Jurkat, Clone E6-1 (cell line): ENCODE results near the gene RNF212.
"Not testable (repeated sequence)": the region's sequence is repeated elsewhere in the genome, so short reads cannot be mapped to it uniquely, and the experiment has no call there.

Experiments
- DNase-seq: peaks from one replicate; pipeline ENCODE4 v3.0.0-alpha.2; 2011; ENCODE audit warnings: low read depth, low spot score
- H3K4me3 ChIP-seq: 2 replicates; pipeline ENCODE4 v1.5.1; 2011; ENCODE audit warnings: mild to moderate bottlenecking, low read length, control low read depth, moderate library complexity

The RNF212 gene

GRCh38 chr4:1075809-1076699 lies 37.3 kb downstream of the RNF212 start:
- no peak overlapping the region for H3K4me3 ChIP-seq
- no peak for DNase-seq

- DNase-seq: no peak
- no peak overlapping the region for H3K4me3 ChIP-seq
Measured at GRCh38 chr4:1075225-1075624, 38.1 kb downstream of the RNF212 start.

GRCh38 chr4:1074077-1074476 lies 39.3 kb downstream of the RNF212 start:
- H3K4me3 ChIP-seq: no peak overlapping the region
- no peak for DNase-seq

GRCh38 chr4:1072830-1073446 lies 40.4 kb downstream of the RNF212 start:
- no peak overlapping the region for H3K4me3 ChIP-seq
- DNase-seq: peak; percentile 78

- H3K4me3 ChIP-seq: no peak overlapping the region
- DNase-seq: no peak
Measured at GRCh38 chr4:1069394-1069793, 44.0 kb downstream of the RNF212 start.

- no peak overlapping the region for H3K4me3 ChIP-seq
- no peak for DNase-seq
Measured at GRCh38 chr4:1065732-1066131, 47.6 kb downstream of the RNF212 start.

- DNase-seq: no peak
- H3K4me3 ChIP-seq: no peak overlapping the region
Measured at GRCh38 chr4:1062419-1062818, 50.9 kb downstream of the RNF212 start.

- DNase-seq: no peak
- H3K4me3 ChIP-seq: no peak overlapping the region
Measured at GRCh38 chr4:1061760-1062159, 51.6 kb downstream of the RNF212 start.

GRCh38 chr4:1061056-1061700 lies 52.2 kb downstream of the RNF212 start:
- DNase-seq: no peak
- H3K4me3 ChIP-seq: no peak overlapping the region

GRCh38 chr4:1060621-1061020 lies 52.7 kb downstream of the RNF212 start:
- no peak overlapping the region for H3K4me3 ChIP-seq
- no peak for DNase-seq

- no peak for DNase-seq
- H3K4me3 ChIP-seq: no peak overlapping the region
Measured at GRCh38 chr4:1060121-1060520, 53.2 kb downstream of the RNF212 start.

GRCh38 chr4:1058997-1059665 lies 54.2 kb downstream of the RNF212 start:
- no peak for DNase-seq
- H3K4me3 ChIP-seq: no peak overlapping the region

GRCh38 chr4:1058198-1058996 lies 55.0 kb downstream of the RNF212 start:
- no peak for DNase-seq

GRCh38 chr4:1057403-1057745 lies 56.0 kb downstream of the RNF212 start:
- DNase-seq: no peak
- H3K4me3 ChIP-seq: no peak overlapping the region

More at GRCh38 chr4:1058198-1058996, 55.0 kb downstream of the RNF212 start:
- no peak overlapping the region for H3K4me3 ChIP-seq

GRCh38 chr4:1056671-1057402 lies 56.5 kb downstream of the RNF212 start:
- no peak overlapping the region for H3K4me3 ChIP-seq
- DNase-seq: no peak

GRCh38 chr4:1055721-1056590 lies 57.4 kb downstream of the RNF212 start:
- peak; percentile 31 for DNase-seq
- peak overlapping the region; percentile 39 for H3K4me3 ChIP-seq

GRCh38 chr4:1055243-1055701 lies 58.1 kb downstream of the RNF212 start:
- not testable (repeated sequence) for DNase-seq
- H3K4me3 ChIP-seq: peak overlapping the region; percentile 39
